Upper lobe of right lung (tissue), 1 donor: ENCODE measurements around the gene DAPK2. TPM values are rescaled to one million over a fixed set of nuclear protein-coding genes. Genes with fewer than 3 reads are reported as not detected.

Source experiments
- ATAC-seq: fragments of 200-7000 bp; cut with Tn5 transposase; one replicate; pipeline ENCODE4 v1.9.1; 2020; ENCODE audit warnings: mild to moderate bottlenecking, moderate library complexity
- DNase-seq: peaks from one replicate; pipeline ENCODE4 v3.0.0-alpha.2; 2020
- H3K27ac ChIP-seq: fragments of 200-600 bp; one replicate; pipeline ENCODE4 v1.8.0; 2022
- H3K27me3 ChIP-seq: fragments of 200-600 bp; one replicate; pipeline ENCODE4 v1.8.0; 2022; ENCODE audit warnings: mild to moderate bottlenecking
- H3K36me3 ChIP-seq: fragments of 200-600 bp; one replicate; pipeline ENCODE4 v1.8.0; 2022
- H3K4me1 ChIP-seq: fragments of 200-600 bp; one replicate; pipeline ENCODE4 v1.8.0; 2022
- H3K4me3 ChIP-seq: fragments of 200-600 bp; one replicate; pipeline ENCODE4 v1.8.0; 2022; ENCODE audit warnings: mild to moderate bottlenecking
- H3K9me3 ChIP-seq: fragments of 200-600 bp; one replicate; pipeline ENCODE4 v1.8.0; 2022
- CTCF ChIP-seq: fragments of 200-600 bp; IDR thresholded peaks from one replicate; pipeline ENCODE4 v1.8.0; 2022; ENCODE audit warnings: antibody characterized with exemption
- intact Hi-C: fragments of 100-400 bp; cut with DNase I; formaldehyde crosslinking; loops from one replicate; pipeline ENCODE4 v1.11.0; 2022
- total RNA-seq: library from RNA; stranded (reverse); fragmentation: NEBNext Ultra II Directional; extraction: Animal tissue kit (Norgen Biotek cat#: 25700); gene quantifications from one replicate; pipeline ENCODE4 v1.2.1, GENCODE V29; 2021
- donor health status: DM: no; HTN: yes; CAD: no; lungs with severe emphysema.

Gene DAPK2
- total RNA-seq, 1 donor from 2014 or later: 73.3 TPM

DNA sequence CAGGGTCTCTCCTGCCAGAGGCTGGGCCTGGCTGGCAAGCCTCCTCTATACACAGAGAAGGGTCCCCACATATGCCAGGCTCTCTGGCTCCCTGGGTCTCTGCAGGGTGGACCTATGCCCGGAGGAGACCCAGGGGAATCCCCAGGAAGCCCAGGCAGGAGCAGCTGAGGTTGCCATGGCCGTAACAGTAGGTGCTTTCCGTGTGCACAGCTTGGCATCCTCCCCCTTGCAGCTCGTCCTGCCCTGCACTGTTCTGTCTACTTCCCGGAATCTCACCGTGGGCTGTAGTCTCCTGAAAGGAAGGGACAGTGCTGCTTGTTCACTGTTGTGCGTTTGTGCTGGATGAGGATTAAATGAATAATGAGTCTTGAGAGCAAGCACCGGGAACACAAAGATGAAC lies 47.8 kb downstream of the DAPK2 start:
- H3K27ac ChIP-seq: peak overlapping the region; percentile 17
- intact Hi-C loops: no loop called here
- no peaks in the 10 kb centered on the region for H3K9me3 ChIP-seq
- H3K4me1 ChIP-seq: peaks cover 19% of the 10 kb centered on the region
- H3K4me3 ChIP-seq: no peak overlapping the region
- TF ChIP-seq CTCF: no peak
- peak; percentile 25 for ATAC-seq
- DNase-seq: no peak
- no peaks in the 10 kb centered on the region for H3K27me3 ChIP-seq
- no peaks in the 10 kb centered on the region for H3K36me3 ChIP-seq

GRCh38 chr15:63997715-63998442 lies 48.4 kb downstream of the DAPK2 start:
- H3K27ac ChIP-seq: no peak overlapping the region
- peak; percentile 36 for ATAC-seq
- intact Hi-C loops: no loop called here

GRCh38 chr15:63996794-63997357 lies 49.4 kb downstream of the DAPK2 start:
- Histone ChIP-seq H3K9me3 (no peaks in the 10 kb centered on the region), H3K27ac (no peak overlapping the region), H3K4me1 (peaks cover 28% of the 10 kb centered on the region), H3K27me3 (no peaks in the 10 kb centered on the region), H3K4me3 (no peak overlapping the region), H3K36me3 (no peaks in the 10 kb centered on the region)
- DNase-seq (no peak), ATAC-seq (no peak)
- TF ChIP-seq CTCF: no peak
- intact Hi-C loops: no loop called here

More at GRCh38 chr15:63997715-63998442, 48.4 kb downstream of the DAPK2 start:
- no peaks in the 10 kb centered on the region for H3K9me3 ChIP-seq
- no peaks in the 10 kb centered on the region for H3K27me3 ChIP-seq
- no peak for TF ChIP-seq CTCF
- peaks cover 19% of the 10 kb centered on the region for H3K4me1 ChIP-seq
- no peak overlapping the region for H3K4me3 ChIP-seq
- DNase-seq: no peak
- no peaks in the 10 kb centered on the region for H3K36me3 ChIP-seq

DNA sequence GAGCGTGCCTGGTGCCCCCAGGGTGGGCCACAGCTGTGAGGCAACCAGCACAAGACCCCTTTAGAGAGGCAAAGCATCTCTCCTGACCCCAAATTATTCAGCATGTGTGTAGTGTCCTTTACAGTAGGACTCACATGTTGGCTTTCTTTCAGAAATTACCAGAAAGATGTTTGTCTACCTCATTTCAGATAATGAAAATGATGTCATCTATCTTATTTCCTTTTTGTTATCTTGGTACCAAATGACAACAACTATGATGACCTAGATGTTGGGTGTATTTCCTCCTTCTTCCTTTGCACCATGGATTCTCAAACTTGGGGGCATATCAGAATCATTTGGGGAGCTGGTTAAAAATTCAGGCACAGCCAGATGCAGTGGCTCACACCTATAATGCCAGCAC lies 50.5 kb downstream of the DAPK2 start:
- DNase-seq: no peak
- no peak overlapping the region for H3K27ac ChIP-seq
- peaks cover 38% of the 10 kb centered on the region for H3K4me1 ChIP-seq
- H3K9me3 ChIP-seq: no peaks in the 10 kb centered on the region
- intact Hi-C loops: no loop called here
- H3K36me3 ChIP-seq: no peaks in the 10 kb centered on the region
- H3K27me3 ChIP-seq: no peaks in the 10 kb centered on the region
- no peak overlapping the region for H3K4me3 ChIP-seq
- ATAC-seq: no peak
- no peak for TF ChIP-seq CTCF

DNA sequence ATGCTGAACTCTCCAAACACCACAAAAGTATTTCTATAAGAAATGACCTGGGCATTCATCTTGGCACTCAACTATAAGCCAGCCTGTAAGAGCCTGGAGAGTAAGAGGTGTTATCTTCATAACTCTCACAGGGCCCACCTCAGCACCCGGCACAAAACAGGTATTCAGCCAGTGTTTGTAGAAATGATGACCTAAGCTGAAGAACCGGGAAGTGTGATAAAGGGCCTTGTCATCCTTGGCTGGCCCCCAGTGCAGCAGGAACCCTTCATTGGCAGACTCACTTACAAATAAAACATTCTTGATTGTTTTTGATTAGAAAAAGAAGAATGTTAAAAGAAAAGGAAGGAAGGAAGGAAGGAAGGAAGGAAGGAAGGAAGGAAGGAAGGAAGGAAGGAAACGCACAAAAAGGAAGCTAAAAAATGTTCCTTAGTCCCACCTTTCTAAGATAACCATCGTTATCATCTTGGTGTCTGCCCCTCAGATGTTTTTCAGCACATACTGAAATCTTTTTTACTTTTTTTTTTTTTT lies 52.1 kb downstream of the DAPK2 start:
- no peak overlapping the region for H3K4me3 ChIP-seq
- no peaks in the 10 kb centered on the region for H3K27me3 ChIP-seq
- no peak for TF ChIP-seq CTCF
- no peaks in the 10 kb centered on the region for H3K9me3 ChIP-seq
- peaks cover 36% of the 10 kb centered on the region for H3K4me1 ChIP-seq
- H3K27ac ChIP-seq: no peak overlapping the region
- no peak for ATAC-seq
- no peaks in the 10 kb centered on the region for H3K36me3 ChIP-seq
- intact Hi-C loops: no loop called here
- DNase-seq: no peak
